OCI-LY1 (cell line): ENCODE measurements around the gene CACNA2D3.

Experiments
- EZH2 ChIP-seq: fragments of 200-600 bp; sonication (generic), shearing (Covaris generic); IDR thresholded peaks from 2 replicates; pipeline ENCODE4 v1.8.0; 2017; ENCODE audit warnings: borderline replicate concordance, mixed run types, mild to moderate bottlenecking, antibody characterized with exemption, low read length, moderate library complexity, mixed read lengths
- TF ChIP-seq, protein P1 (sequence below): fragments of 200-600 bp; sonication (generic), shearing (Covaris generic); IDR thresholded peaks from 2 replicates; pipeline ENCODE4 v1.5.1; 2017; ENCODE audit warnings: mild to moderate bottlenecking, antibody characterized with exemption, low read length, moderate library complexity, mixed read lengths

DNA sequence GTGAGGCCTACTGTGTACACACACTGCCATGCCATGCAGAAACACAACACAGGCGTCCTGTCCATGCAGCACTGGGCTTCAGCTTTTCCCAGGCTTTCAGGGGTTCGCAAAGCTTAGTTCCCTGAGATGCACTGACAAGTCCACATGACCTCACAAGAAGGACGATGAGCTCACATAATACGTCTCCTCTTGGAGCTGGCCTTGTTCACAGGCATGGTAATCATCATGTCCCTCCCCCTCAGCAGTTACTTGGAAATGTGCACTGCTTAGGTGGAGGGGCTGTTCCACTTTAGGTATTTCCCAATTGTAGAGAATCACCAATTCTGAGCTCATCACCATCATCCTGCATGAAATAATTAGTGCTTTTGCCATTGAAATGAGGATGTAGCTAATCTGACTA lies 496.7 kb downstream of the CACNA2D3 start:
- TF ChIP-seq EZH2 = no peak
- TF ChIP-seq, protein P1, sequence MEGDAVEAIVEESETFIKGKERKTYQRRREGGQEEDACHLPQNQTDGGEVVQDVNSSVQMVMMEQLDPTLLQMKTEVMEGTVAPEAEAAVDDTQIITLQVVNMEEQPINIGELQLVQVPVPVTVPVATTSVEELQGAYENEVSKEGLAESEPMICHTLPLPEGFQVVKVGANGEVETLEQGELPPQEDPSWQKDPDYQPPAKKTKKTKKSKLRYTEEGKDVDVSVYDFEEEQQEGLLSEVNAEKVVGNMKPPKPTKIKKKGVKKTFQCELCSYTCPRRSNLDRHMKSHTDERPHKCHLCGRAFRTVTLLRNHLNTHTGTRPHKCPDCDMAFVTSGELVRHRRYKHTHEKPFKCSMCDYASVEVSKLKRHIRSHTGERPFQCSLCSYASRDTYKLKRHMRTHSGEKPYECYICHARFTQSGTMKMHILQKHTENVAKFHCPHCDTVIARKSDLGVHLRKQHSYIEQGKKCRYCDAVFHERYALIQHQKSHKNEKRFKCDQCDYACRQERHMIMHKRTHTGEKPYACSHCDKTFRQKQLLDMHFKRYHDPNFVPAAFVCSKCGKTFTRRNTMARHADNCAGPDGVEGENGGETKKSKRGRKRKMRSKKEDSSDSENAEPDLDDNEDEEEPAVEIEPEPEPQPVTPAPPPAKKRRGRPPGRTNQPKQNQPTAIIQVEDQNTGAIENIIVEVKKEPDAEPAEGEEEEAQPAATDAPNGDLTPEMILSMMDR = no peak
